ENCODE data around the gene AADACL4. TPM values are rescaled to one million over a fixed set of nuclear protein-coding genes. Genes with fewer than 3 reads are reported as not detected.

The AADACL4 gene
- polyA plus RNA-seq, 1 donor (not counting 4 experiments of a cell fraction or from before 2014, with no cell fraction given), result not detected

GRCh38 chr1:12618965-12619791 is 24.7 kb upstream of the AADACL4 start:
- Histone ChIP-seq H2AFZ (ENCODE audit: control insufficient read depth, low read length) (peak overlapping the region; percentile 75), H4K20me1 (ENCODE audit: control insufficient read depth, extremely low read depth, insufficient read depth, low read length) (no peaks in the 10 kb centered on the region), H3K79me2 (ENCODE audit: control insufficient read depth, insufficient read depth, low read length) (peaks cover 20% of the 10 kb centered on the region), H3K9me3 (ENCODE audit: control insufficient read depth, low read depth, low read length) (no peaks in the 10 kb centered on the region), H3K27me3 (ENCODE audit: control insufficient read depth, extremely low read depth, insufficient read depth, low read length) (peaks cover 3% of the 10 kb centered on the region), H3K4me2 (ENCODE audit: control insufficient read depth, extremely low read depth, insufficient read depth, low read depth, low read length) (peak overlapping the region; percentile 100), H3K27ac (ENCODE audit: control insufficient read depth, insufficient read depth, low read length) (peak overlapping the region; percentile 100), H3K4me1 (ENCODE audit: control insufficient read depth, extremely low read depth, insufficient read depth, low read length) (peaks cover 35% of the 10 kb centered on the region), H3K9ac (ENCODE audit: control insufficient read depth, extremely low read depth, insufficient read depth, low read length) (peak overlapping the region; percentile 95), H3K36me3 (ENCODE audit: control insufficient read depth in 2 of 2, extremely low read depth in 1 of 2, insufficient read depth in 2 of 2, low read length in 2 of 2) (no peaks in the 10 kb centered on the region), H3K9me1 (ENCODE audit: control insufficient read depth, extremely low read depth, insufficient read depth, low read length) (peaks cover 2% of the 10 kb centered on the region), H3K4me3 (ENCODE audit: control insufficient read depth in 2 of 3, extremely low read depth in 1 of 3, insufficient read depth in 2 of 3, low read depth in 1 of 3, low read length in 3 of 3) (peak overlapping the region; percentile 75 to 88 (median 76))
- peak; percentile 85 for DNase-seq (ENCODE audit: low read depth, low spot score)
- dilution Hi-C loops (cut with MboI; ENCODE audit: extremely low pct_ligation_motif_present, low sequenced_read_pairs), result no loop called here
- FAIRE-seq, result peak; percentile 46
- no peak for TF ChIP-seq CTCF (optimal IDR thresholded peaks at IDR 0.05 in 1 of 3, IDR thresholded peaks at IDR 0.05 in 1 of 3, conservative IDR thresholded peaks at IDR 0.05 in 1 of 3; ENCODE audit: extremely low read depth in 1 of 3, insufficient read depth in 2 of 3, low read length in 3 of 3)
- no peak for TF ChIP-seq EZH2 (IDR thresholded peaks at IDR 0.05; ENCODE audit: low read length)

- H4K20me1 ChIP-seq (ENCODE audit: control insufficient read depth, extremely low read depth, insufficient read depth, low read length), result no peaks in the 10 kb centered on the region
- H2AFZ ChIP-seq (ENCODE audit: control insufficient read depth, low read length), result no peak overlapping the region
- H3K9me1 ChIP-seq (ENCODE audit: control insufficient read depth, extremely low read depth, insufficient read depth, low read length), result peaks cover 2% of the 10 kb centered on the region
- FAIRE-seq (no peak), DNase-seq (ENCODE audit: low read depth, low spot score) (no peak)
- peaks cover 17% of the 10 kb centered on the region for H3K79me2 ChIP-seq (ENCODE audit: control insufficient read depth, insufficient read depth, low read length)
- H3K36me3 ChIP-seq (ENCODE audit: control insufficient read depth in 2 of 2, extremely low read depth in 1 of 2, insufficient read depth in 2 of 2, low read length in 2 of 2), result no peaks in the 10 kb centered on the region
- peak overlapping the region; percentile 100 for H3K4me2 ChIP-seq (ENCODE audit: control insufficient read depth, extremely low read depth, insufficient read depth, low read depth, low read length)
- H3K4me1 ChIP-seq (ENCODE audit: control insufficient read depth, extremely low read depth, insufficient read depth, low read length), result peaks cover 33% of the 10 kb centered on the region
- peak; percentile 95 to 98 (median 97) for TF ChIP-seq CTCF (optimal IDR thresholded peaks at IDR 0.05 in 1 of 3, IDR thresholded peaks at IDR 0.05 in 1 of 3, conservative IDR thresholded peaks at IDR 0.05 in 1 of 3; ENCODE audit: extremely low read depth in 1 of 3, insufficient read depth in 2 of 3, low read length in 3 of 3)
- no peak for TF ChIP-seq EZH2 (IDR thresholded peaks at IDR 0.05; ENCODE audit: low read length)
- dilution Hi-C loops (cut with MboI; ENCODE audit: extremely low pct_ligation_motif_present, low sequenced_read_pairs), result no loop called here
- H3K9me3 ChIP-seq (ENCODE audit: control insufficient read depth, low read depth, low read length), result no peaks in the 10 kb centered on the region
- H3K27me3 ChIP-seq (ENCODE audit: control insufficient read depth, extremely low read depth, insufficient read depth, low read length), result peaks cover 3% of the 10 kb centered on the region
- peak overlapping the region; percentile 100 for H3K27ac ChIP-seq (ENCODE audit: control insufficient read depth, insufficient read depth, low read length)
- H3K9ac ChIP-seq (ENCODE audit: control insufficient read depth, extremely low read depth, insufficient read depth, low read length), result peak overlapping the region; percentile 95
- H3K4me3 ChIP-seq (ENCODE audit: control insufficient read depth in 2 of 3, extremely low read depth in 1 of 3, insufficient read depth in 2 of 3, low read depth in 1 of 3, low read length in 3 of 3), result peak overlapping the region; percentile 75 to 88 (median 76)
Observed at GRCh38 chr1:12619792-12620487, 23.9 kb upstream of the AADACL4 start.

Data from keratinocyte (primary cell).